GOT3 (cell line): ENCODE data around the gene DENND2D.

Experiments used
- DNase-seq: peaks from one replicate; lab custom pipeline; 2025; ENCODE audit warnings: mixed read lengths; lab: John Stamatoyannopoulos, UW

DENND2D gene, protein sequence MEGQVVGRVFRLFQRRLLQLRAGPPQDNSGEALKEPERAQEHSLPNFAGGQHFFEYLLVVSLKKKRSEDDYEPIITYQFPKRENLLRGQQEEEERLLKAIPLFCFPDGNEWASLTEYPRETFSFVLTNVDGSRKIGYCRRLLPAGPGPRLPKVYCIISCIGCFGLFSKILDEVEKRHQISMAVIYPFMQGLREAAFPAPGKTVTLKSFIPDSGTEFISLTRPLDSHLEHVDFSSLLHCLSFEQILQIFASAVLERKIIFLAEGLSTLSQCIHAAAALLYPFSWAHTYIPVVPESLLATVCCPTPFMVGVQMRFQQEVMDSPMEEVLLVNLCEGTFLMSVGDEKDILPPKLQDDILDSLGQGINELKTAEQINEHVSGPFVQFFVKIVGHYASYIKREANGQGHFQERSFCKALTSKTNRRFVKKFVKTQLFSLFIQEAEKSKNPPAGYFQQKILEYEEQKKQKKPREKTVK

DNA sequence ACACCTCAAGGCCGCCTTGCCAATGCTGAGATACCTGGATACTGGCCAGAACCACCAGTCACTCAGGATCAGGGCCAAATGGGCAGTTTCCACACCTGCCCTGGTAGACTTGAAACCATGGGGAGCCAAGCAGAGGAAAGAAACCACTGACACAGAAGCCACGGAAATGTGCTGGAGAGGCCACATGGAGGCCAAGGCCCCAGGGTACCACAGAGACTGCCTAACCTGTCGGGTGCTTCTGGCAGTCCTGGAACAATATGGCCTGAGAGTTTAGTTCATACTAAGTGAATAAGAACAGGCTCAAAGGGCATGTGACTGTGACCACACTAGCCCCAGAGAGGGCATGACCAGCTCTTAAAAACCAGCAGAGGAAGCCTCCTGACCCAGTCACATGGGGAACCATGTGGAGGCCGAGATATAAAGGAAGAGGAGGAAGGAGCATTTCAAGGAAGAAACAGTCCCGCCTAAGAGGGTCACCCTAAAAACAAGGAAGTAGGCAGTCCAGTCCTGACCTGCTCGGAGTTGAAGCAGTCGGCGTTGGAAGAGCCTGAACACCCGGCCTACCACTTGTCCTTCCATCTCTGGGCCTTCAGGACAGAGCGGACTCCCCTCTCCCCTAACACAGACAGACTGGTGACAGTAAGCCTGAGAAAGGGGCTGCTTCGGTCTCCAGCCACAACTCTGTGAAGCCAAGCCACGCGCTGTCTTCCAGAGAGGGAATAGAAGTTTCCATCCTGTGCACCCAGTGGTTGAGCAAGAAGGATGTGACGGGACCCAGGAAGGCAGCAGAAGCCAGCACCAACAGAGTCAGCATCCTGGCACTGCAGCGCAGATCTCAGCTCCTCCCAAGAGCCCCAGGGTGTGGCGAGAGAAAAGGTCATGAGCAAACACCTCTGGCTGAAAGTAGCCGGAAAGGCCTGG lies at the start of gene DENND2D:
Gene DENND2D (minus strand): TSS at position 766 of the 921 bp plus-strand sequence. CDS start 187 bp downstream, at position 579.
- DNase-seq, result no peak

- no peak for DNase-seq
These were observed 49.5 kb upstream of the DENND2D start for GRCh38 chr1:111249960-111250359.

GRCh38 chr1:111247125-111247838 lies 46.8 kb upstream of the DENND2D start:
- DNase-seq, result no peak

- no peak for DNase-seq
These were observed 42.5 kb upstream of the DENND2D start for GRCh38 chr1:111242805-111243523.

GRCh38 chr1:111241797-111242196 lies 41.4 kb upstream of the DENND2D start:
- no peak for DNase-seq

DNA sequence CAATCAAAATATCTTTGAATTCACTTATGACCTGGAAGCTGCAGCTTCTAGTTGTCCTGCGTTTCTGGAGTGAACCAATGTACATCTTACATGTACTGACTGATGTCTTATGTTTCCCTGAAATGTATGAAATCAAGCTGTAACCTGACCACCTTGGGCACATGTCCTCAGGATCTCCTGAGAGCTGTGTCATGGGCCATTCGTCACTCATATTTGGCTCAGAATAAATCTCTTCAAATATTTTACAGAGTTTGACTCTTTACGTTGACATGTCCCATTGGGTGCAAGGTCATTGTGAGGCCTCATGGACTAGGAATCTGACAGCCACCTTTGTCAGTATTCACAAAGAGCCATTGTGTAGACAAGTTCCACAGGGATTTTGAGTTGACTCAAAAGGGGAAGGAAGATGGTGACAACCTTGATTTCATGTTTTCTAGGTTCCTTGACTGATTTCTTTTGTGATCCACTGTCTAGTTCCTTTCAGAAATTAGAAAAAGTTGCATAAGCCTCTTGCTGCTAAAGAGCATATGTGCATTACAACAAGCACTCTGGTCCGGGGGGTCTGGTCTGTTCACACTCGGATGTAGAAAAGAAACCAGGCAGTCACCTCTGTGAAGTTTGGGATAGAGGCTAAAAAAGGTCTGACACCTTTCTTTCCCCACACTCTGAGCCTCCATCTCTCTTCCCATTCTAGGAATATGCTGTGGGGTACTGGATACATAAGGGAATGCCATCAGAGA lies 37.8 kb upstream of the DENND2D start:
- DNase-seq, result no peak

DNA sequence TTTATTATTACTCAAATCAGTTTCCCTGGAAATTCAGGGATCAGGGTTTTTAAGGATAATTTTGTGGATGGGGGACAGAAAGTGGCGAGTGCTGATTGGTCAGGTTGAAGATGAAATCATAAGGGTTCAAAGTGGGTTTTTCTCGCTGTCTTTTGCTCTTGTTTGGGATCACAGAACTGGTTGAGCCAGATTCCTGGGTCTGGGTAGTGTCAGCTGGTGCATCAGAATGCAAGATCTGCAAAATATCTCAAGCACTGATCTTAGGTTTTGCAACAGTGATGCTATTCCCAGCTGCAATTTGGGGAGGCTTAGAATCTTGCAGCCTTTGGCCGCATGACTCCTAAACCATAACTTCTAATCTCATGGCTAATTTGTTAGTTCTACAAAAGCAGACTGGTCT lies 36.4 kb upstream of the DENND2D start:
- no peak for DNase-seq

GRCh38 chr1:111236379-111236778 lies 35.9 kb upstream of the DENND2D start:
- no peak for DNase-seq

DNA sequence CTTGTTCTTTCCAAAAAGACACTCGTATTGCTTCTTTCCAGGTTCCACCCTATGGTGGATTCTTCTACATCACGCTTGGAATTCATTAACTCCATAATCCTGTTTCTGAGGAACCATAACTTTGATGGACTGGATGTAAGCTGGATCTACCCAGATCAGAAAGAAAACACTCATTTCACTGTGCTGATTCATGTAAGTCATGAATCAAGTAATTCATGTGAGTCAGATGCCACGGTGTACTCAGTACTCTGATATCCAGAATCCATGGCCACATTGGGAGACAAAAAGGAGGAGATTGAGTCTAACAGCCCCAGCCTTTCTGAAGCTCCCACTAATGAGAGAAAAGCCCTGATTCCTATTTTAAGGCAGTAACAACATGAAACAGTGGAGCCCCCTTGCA lies 34.4 kb upstream of the DENND2D start:
- no peak for DNase-seq

GRCh38 chr1:111234258-111234657 lies 33.8 kb upstream of the DENND2D start:
- DNase-seq, result no peak

DNA sequence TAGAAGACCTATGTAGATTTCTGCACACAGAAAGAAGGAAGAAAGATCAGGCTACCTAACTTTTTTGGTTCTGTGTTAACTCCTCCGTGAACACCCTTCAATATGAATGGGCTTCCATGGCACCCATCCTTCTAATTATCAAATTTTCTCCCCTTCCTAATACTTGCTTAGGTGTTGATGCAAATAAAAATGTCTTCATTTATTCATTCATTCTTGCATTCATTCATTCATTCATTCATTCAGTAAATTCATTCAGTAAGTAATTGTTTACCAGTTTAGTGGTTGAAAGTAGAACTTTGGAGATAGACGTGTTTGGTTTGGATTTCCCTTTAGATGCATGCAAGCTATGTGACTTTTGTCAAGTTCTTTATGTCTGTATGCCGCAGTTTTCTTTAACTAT lies 31.7 kb upstream of the DENND2D start:
- no peak for DNase-seq

DNA sequence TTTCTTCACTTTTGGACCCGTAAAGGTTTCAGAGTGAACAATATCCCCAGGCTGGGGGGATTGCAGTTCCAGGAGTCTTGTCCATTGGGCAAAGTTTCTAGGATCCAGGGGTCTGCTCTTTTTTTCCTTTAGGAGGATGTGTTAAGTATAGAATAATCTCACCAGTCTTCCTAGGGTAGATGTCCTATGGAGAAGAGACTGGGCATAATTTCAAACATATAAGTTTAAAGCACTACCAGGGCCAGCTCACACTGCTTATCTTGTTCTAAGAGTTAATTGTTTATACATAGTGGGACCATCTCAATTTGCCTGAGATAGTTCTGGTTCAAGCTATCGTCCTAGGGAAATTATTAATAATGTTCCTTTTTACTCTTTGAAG lies 28.3 kb upstream of the DENND2D start:
- DNase-seq, result no peak

GRCh38 chr1:111227851-111228747 lies 27.7 kb upstream of the DENND2D start:
- DNase-seq, result no peak

DNA sequence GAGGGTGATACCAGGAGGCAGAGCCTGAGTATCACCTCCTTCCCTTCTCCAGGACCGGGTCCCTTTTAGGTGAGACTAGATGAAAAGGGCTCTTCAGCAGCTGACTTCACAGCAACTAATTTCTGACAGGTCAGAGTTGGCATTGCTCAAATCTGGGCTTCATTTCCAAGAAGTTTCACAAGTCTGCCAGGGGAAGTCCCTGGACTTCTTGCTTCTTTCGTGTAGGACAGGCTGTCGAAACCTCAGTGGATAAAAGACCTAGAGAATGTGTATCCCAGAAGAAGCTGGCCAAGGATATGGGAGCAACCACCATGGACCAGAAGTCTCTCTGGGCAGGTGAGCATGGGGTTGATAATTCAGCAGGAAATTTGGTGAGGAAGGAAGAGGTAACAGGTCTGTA lies 27.0 kb upstream of the DENND2D start, which contains the start of gene CHI3L2:
Gene CHI3L2 (plus strand): TSS at position 280 of the 400 bp plus-strand sequence. CDS start 17 bp downstream, at position 297.
- no peak for DNase-seq

- DNase-seq, result no peak
These were observed 25.4 kb upstream of the DENND2D start for GRCh38 chr1:111225717-111226400.

GRCh38 chr1:111225091-111225490 lies 24.6 kb upstream of the DENND2D start:
- DNase-seq, result no peak

DNA sequence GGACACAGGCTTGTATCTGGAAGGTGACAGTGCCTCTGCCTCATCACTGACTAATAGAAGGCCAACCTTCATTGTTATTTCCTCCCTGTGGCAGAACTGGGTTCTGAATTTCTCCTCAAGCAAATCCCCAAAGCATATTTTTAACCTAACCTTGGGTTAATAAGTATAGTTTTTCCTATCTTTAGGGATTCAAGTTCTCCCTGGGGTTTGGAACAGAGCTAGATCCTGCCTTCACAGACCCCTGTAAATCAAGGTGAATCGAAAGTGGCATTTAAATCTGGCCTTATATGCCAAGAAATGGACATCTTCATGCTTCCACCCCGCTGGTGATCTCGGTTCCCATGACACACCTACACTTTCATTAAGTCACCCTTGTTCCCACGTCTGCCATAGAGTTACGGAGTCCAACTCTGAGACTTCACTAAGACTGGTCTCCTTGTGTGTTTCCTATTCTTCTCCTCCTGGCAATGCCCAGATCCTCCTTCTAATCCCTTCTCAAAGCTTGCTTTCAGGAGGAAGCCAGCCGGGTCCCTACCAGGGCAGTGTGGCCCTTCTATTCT lies 22.8 kb upstream of the DENND2D start:
- no peak for DNase-seq

DNA sequence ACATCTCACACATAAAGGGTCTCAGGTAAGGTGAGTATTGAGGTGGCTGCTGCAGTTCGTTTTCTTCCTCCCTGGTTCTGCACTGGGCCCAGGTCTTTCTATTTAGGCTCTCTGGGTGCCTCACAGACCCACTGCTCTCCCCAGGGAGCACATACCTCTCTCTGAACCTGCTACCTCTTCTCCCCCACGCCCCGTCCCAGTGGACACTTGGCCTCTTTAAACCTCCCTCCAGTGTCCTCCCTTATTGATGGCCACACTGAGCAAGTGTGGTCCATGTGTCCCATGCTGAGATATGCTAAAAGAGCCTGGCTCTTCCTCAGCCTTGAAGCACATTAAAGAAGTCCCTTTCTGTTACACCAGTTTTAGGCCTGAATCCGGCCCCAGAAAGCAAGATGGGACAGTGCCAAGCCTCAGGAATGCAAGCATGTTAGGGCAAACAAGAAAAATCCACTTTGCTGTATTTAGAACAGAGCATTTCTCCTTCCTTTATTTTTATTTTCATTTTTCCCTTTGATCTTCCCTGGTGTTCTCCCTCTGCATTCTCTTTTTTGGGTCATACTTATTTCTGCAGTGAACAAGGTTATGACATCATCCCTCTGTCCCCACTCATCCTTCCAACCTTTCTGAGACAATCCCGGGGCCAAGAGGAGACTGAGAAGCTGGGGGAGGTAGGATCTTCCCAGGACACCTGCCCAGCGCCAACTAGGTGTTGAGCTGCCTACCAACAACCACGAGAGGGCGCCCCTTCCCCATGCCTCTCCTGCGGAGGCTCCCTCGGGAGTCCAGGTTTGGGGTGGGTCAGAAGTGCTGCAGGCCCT lies 22.1 kb upstream of the DENND2D start:
- peak; percentile 17 for DNase-seq
